ENCODE data around the gene RICTOR. TPM values are rescaled to one million over a fixed set of nuclear protein-coding genes. Genes with fewer than 3 reads are reported as not detected.
A peak's percentile ranks its signal among the peaks of the same experiment; 100 is the strongest.

Gene RICTOR
- total RNA-seq, 1 experiment from 2014 or later = 41.1 TPM

- peak overlapping the region; percentile 63 for H3K27ac Mint-ChIP-seq (ENCODE audit: unreplicated experiment)
- TF ChIP-seq CTCF (IDR thresholded peaks at IDR 0.05; ENCODE audit: unreplicated experiment) = no peak
- no peaks in the 10 kb centered on the region for H3K27me3 Mint-ChIP-seq (ENCODE audit: unreplicated experiment)
- H3K9me3 Mint-ChIP-seq (ENCODE audit: low read depth, unreplicated experiment) = no peaks in the 10 kb centered on the region
- CTCF ChIA-PET = no interaction called here
- intact Hi-C loops (cut with micrococcal nuclease; ENCODE audit: unreplicated experiment) = no loop called here
- no TSS peak for BruUV-seq (replicated peaks)
- peaks cover 33% of the 10 kb centered on the region for H3K36me3 Mint-ChIP-seq (ENCODE audit: insufficient read depth, unreplicated experiment)
- peaks cover 8% of the 10 kb centered on the region for H3K4me1 Mint-ChIP-seq (ENCODE audit: low read depth, unreplicated experiment)
- H3K4me3 Mint-ChIP-seq (ENCODE audit: low read depth, unreplicated experiment) = peak overlapping the region; percentile 83
- peak; percentile 56 for DNase-seq
Measured at GRCh38 chr5:39072925-39073766, 1.1 kb downstream of the RICTOR start.

GRCh38 chr5:39068099-39068498 is 6.1 kb downstream of the RICTOR start:
- CTCF ChIA-PET = no interaction called here
- BruUV-seq (replicated peaks) = no TSS peak
- intact Hi-C loops (cut with micrococcal nuclease; ENCODE audit: unreplicated experiment) = no loop called here
- Mint-ChIP-seq H3K4me1 (ENCODE audit: low read depth, unreplicated experiment) (peaks cover 8% of the 10 kb centered on the region), H3K4me3 (ENCODE audit: low read depth, unreplicated experiment) (no peak overlapping the region), H3K36me3 (ENCODE audit: insufficient read depth, unreplicated experiment) (peaks cover 15% of the 10 kb centered on the region), H3K27me3 (ENCODE audit: unreplicated experiment) (no peaks in the 10 kb centered on the region), H3K9me3 (ENCODE audit: low read depth, unreplicated experiment) (peaks cover 8% of the 10 kb centered on the region), H3K27ac (ENCODE audit: unreplicated experiment) (no peak overlapping the region)
- DNase-seq = no peak
- TF ChIP-seq CTCF (IDR thresholded peaks at IDR 0.05; ENCODE audit: unreplicated experiment) = no peak

GRCh38 chr5:39064450-39064849 is 9.7 kb downstream of the RICTOR start:
- peaks cover 8% of the 10 kb centered on the region for H3K36me3 Mint-ChIP-seq (ENCODE audit: insufficient read depth, unreplicated experiment)
- no peak for TF ChIP-seq CTCF (IDR thresholded peaks at IDR 0.05; ENCODE audit: unreplicated experiment)
- H3K9me3 Mint-ChIP-seq (ENCODE audit: low read depth, unreplicated experiment) = peaks cover 8% of the 10 kb centered on the region
- intact Hi-C loops (cut with micrococcal nuclease; ENCODE audit: unreplicated experiment) = no loop called here
- BruUV-seq (replicated peaks) = no TSS peak
- no peak overlapping the region for H3K27ac Mint-ChIP-seq (ENCODE audit: unreplicated experiment)
- no peaks in the 10 kb centered on the region for H3K27me3 Mint-ChIP-seq (ENCODE audit: unreplicated experiment)
- CTCF ChIA-PET = no interaction called here
- H3K4me3 Mint-ChIP-seq (ENCODE audit: low read depth, unreplicated experiment) = no peak overlapping the region
- H3K4me1 Mint-ChIP-seq (ENCODE audit: low read depth, unreplicated experiment) = no peaks in the 10 kb centered on the region
- DNase-seq = no peak

GRCh38 chr5:39063037-39063436 is 11.2 kb downstream of the RICTOR start:
- Mint-ChIP-seq H3K36me3 (ENCODE audit: insufficient read depth, unreplicated experiment) (peaks cover 8% of the 10 kb centered on the region), H3K27me3 (ENCODE audit: unreplicated experiment) (no peaks in the 10 kb centered on the region), H3K27ac (ENCODE audit: unreplicated experiment) (no peak overlapping the region), H3K9me3 (ENCODE audit: low read depth, unreplicated experiment) (peaks cover 8% of the 10 kb centered on the region), H3K4me3 (ENCODE audit: low read depth, unreplicated experiment) (no peak overlapping the region), H3K4me1 (ENCODE audit: low read depth, unreplicated experiment) (no peaks in the 10 kb centered on the region)
- TF ChIP-seq CTCF (IDR thresholded peaks at IDR 0.05; ENCODE audit: unreplicated experiment) = no peak
- CTCF ChIA-PET = no interaction called here
- DNase-seq = no peak
- no TSS peak for BruUV-seq (replicated peaks)
- intact Hi-C loops (cut with micrococcal nuclease; ENCODE audit: unreplicated experiment) = no loop called here
